Naive thymus-derived CD8-positive, alpha-beta T cell (primary cell): Measurements from ENCODE around the gene CD164. TPM values are rescaled to one million over a fixed set of nuclear protein-coding genes. Genes with fewer than 3 reads are reported as not detected.

Experiments
- ATAC-seq, 2 donors: fragments of 150-1000 bp; cut with Tn5 transposase in 1 of 2; sonication (Bioruptor Pico), chemical (Tn5 transposase) in 1 of 2; 1 replicate in 1 of 2; 2 replicates in 1 of 2; pipeline ENCODE4 v1.10.0; 2021; ENCODE audit warnings: mild to moderate bottlenecking in 2 of 2, moderate library complexity in 2 of 2
- POLR2A ChIA-PET: fragments of 350-600 bp; sonication (Branson Sonifier 250); formaldehyde crosslinking; loops from one replicate; lab custom pipeline; 2021; ENCODE audit warnings: antibody characterized with exemption; lab: Charles Lee
- DNase-seq, 10 donors: peaks; one replicate each; pipeline versions ENCODE4 v3.0.0 to v3.0.0-alpha.2; 2020 to 2022
- H3K27ac Mint-ChIP-seq, 10 donors: one replicate each; pipeline ENCODE4 v1.8.0; 2020 to 2022; ENCODE audit warnings: mild to moderate bottlenecking in 10 of 10, mixed read lengths in 10 of 10, moderate library complexity in 4 of 10, inconsistent platforms in 1 of 10
- H3K27me3 Mint-ChIP-seq, 5 donors: one replicate each; pipeline ENCODE4 v1.8.0; 2021 to 2022; ENCODE audit warnings: mixed read lengths in 5 of 5
- H3K36me3 Mint-ChIP-seq, 3 donors: one replicate each; pipeline ENCODE4 v1.8.0; 2020 to 2022; ENCODE audit warnings: mixed read lengths in 3 of 3, mild to moderate bottlenecking in 2 of 3, inconsistent platforms in 1 of 3
- H3K4me1 Mint-ChIP-seq, 4 donors: one replicate each; pipeline ENCODE4 v1.8.0; 2021 to 2022; ENCODE audit warnings: mixed read lengths in 4 of 4
- H3K4me3 Mint-ChIP-seq, 10 donors: one replicate each; pipeline ENCODE4 v1.8.0; 2020 to 2022; ENCODE audit warnings: mild to moderate bottlenecking in 10 of 10, mixed read lengths in 10 of 10, moderate library complexity in 6 of 10, inconsistent platforms in 1 of 10
- H3K9me3 Mint-ChIP-seq, 9 donors: one replicate each; pipeline ENCODE4 v1.8.0; 2020 to 2022; ENCODE audit warnings: mixed read lengths in 9 of 9, mild to moderate bottlenecking in 3 of 9, inconsistent platforms in 1 of 9, moderate library complexity in 1 of 9
- polyA plus RNA-seq, 3 donors: library from polyadenylated mRNA; unstranded; fragments of 300-500 nt; fragmentation: Illumina TruSeq; gene quantifications; one replicate each; pipeline ENCODE4 v1.2.3, GENCODE V29; 2021
- total RNA-seq, 8 experiments: library from RNA in 2 of 8; stranded (reverse) in 2 of 8; gene quantifications; one replicate each; pipeline ENCODE4 v1.2.3 and lab custom pipeline; 2021 to 2026

CD164 gene
- 100 to 1,000 TPM; 175 to 180 TPM for total RNA-seq
- polyA plus RNA-seq, result 100 to 1,000 TPM; 159 to 209 (median 198) TPM
- 157 to 224 (median 213) reads per million in 6 experiments for total RNA-seq (lab: John Stamatoyannopoulos, UW)

DNA sequence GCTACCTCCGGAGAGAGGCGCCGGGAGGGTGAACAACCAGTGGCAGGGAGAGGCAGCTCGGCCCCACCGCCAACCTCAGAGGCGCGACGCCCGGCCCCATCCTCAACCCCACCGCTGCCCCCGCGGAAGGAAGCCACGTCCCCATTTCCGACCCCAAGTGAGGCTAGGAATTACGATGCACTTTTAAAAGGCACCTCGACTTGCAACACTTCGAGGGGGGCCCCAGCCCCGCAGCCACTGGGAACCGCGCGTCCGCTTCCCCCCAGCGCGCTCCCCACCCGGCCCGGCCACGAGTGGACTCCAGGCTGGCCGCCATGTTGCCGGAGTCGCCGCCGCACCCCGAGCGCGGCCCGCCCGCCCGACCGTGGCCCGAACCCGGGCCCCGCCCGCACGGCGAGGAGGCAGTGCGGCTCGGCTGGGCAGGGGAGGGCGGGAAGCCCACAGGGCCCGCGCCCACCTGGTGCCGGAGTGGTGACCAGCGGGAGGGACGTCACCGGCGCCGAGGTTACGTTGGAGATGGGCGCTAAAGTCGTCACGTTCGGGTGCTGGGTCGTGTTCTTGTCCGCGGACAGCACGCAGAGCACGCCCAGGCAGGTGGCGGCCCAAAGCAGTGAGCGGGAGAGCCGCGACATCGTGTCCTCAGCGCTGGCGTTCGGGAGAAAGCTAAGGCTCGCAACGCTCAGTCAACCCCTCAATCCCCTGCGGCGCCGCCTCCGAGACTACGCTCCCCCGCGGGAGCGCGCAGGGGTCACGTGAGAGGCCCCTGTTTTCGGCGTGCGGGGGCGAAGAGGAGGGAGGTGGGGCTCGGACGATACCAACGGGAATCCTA lies at the start of gene CD164:
Gene CD164, minus strand, starts transcription at position 721 of the 829 bp plus-strand sequence. Its CDS starts 89 bp downstream, at position 632.
- DNase-seq, result peak; percentile 90 to 98 (median 94)
- H3K4me1 Mint-ChIP-seq, result peaks cover 21 to 65% (median 52%) of the 10 kb centered on the region in 4 donors
- no peaks in the 10 kb centered on the region for H3K27me3 Mint-ChIP-seq
- ATAC-seq, result peak; percentile 61 to 64
- H3K36me3 Mint-ChIP-seq, result peaks cover 0 to 25% (median 9%) of the 10 kb centered on the region in 3 donors
- POLR2A ChIA-PET, result interaction anchor here (0.6 to 4.6 kb wide), 38 partner anchors 9 to 1493 kb away, joined by 3 to 68 read pairs (median 4); partner anchors contain the start of genes AK9, AMD1, CDC40 and CDK19
- H3K27ac Mint-ChIP-seq, result peak within 1 kb of the TSS; percentile 94 to 100 (median 99)
- H3K4me3 Mint-ChIP-seq, result peak within 1 kb of the TSS; percentile 94 to 99 (median 98)
- H3K9me3 Mint-ChIP-seq, result no peaks in the 10 kb centered on the region

DNA sequence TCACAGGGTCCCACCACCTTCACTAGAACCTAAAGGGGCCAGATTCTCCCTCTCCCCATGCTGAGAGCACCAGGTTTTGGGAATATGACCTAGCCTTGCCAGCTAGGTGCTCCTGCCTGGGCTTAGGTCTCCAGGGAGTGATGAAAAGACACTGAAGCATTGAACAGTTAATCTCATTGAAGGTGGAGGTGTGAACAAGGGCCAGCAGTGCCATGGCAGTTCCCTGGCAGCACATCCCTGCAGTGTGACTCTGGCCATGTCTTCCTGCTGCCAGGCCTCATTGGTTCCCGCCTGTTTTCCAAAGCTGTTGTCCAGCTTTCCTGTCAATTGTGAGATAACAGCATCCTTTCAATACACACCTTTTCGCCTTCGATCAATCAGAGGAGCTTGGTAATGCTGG lies 47.2 kb upstream of the CD164 start:
- no peak overlapping the region for H3K27ac Mint-ChIP-seq

GRCh38 chr6:109428889-109429477 lies 46.7 kb upstream of the CD164 start:
- DNase-seq, result no peak
- POLR2A ChIA-PET, result no interaction called here

More for the DNA sequence above, 47.2 kb upstream of the CD164 start:
- Mint-ChIP-seq H3K27me3 (peaks cover 0 to 2% (median 0%) of the 10 kb centered on the region in 5 donors), H3K36me3 (no peaks in the 10 kb centered on the region), H3K4me1 (peaks cover 0 to 4% (median 0%) of the 10 kb centered on the region in 4 donors), H3K9me3 (no peaks in the 10 kb centered on the region), H3K4me3 (no peak overlapping the region)
- no peak for DNase-seq
- POLR2A ChIA-PET, result no interaction called here
- no peak for ATAC-seq

DNA sequence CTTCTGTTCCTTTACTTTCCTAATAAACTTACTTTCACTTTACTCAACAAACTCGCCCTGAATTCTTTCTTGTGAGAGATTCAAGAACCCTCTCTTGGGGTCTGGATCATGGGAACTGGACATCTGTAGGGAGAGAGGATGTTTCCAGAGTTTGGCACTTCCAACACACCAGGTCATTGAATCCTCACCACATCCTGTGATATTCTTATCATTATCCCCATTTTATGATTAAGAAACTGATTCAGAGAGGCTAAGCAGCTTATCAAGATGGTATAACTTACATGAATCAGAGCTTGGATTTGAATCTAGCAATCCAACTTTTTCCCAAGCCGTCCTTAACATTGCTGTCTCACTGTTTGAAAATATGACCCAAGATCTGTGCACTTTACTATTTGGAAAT lies 42.7 kb upstream of the CD164 start:
- POLR2A ChIA-PET, result no interaction called here
- peaks cover 0 to 4% (median 0%) of the 10 kb centered on the region in 4 donors for H3K4me1 Mint-ChIP-seq
- no peak overlapping the region for H3K4me3 Mint-ChIP-seq
- H3K9me3 Mint-ChIP-seq, result no peaks in the 10 kb centered on the region
- no peaks in the 10 kb centered on the region for H3K36me3 Mint-ChIP-seq
- ATAC-seq, result no peak
- H3K27me3 Mint-ChIP-seq, result peaks cover 0 to 2% (median 0%) of the 10 kb centered on the region in 5 donors
- DNase-seq, result no peak
- H3K27ac Mint-ChIP-seq, result no peak overlapping the region

More at GRCh38 chr6:109428889-109429477, 46.7 kb upstream of the CD164 start:
- no peak overlapping the region for H3K27ac Mint-ChIP-seq
- peaks cover 0 to 2% (median 0%) of the 10 kb centered on the region in 5 donors for H3K27me3 Mint-ChIP-seq
- no peaks in the 10 kb centered on the region for H3K9me3 Mint-ChIP-seq
- ATAC-seq, result no peak
- H3K4me1 Mint-ChIP-seq, result peaks cover 0 to 4% (median 0%) of the 10 kb centered on the region in 4 donors
- no peaks in the 10 kb centered on the region for H3K36me3 Mint-ChIP-seq
- H3K4me3 Mint-ChIP-seq, result no peak overlapping the region

- Mint-ChIP-seq H3K27ac (peak overlapping the region in 2 of 10 donors; percentile 16 to 54), H3K9me3 (no peaks in the 10 kb centered on the region), H3K27me3 (peaks cover 0 to 2% (median 0%) of the 10 kb centered on the region in 5 donors), H3K4me3 (no peak overlapping the region), H3K36me3 (no peaks in the 10 kb centered on the region), H3K4me1 (peaks cover 0 to 4% (median 0%) of the 10 kb centered on the region in 4 donors)
- no peak for ATAC-seq
- POLR2A ChIA-PET, result interaction anchor here (0.5 kb wide), 1 partner anchor 970 kb away, joined by 4 read pairs; no protein-coding TSS in a partner anchor
- no peak for DNase-seq
These were observed 38.9 kb upstream of the CD164 start for GRCh38 chr6:109421184-109421583.

DNA sequence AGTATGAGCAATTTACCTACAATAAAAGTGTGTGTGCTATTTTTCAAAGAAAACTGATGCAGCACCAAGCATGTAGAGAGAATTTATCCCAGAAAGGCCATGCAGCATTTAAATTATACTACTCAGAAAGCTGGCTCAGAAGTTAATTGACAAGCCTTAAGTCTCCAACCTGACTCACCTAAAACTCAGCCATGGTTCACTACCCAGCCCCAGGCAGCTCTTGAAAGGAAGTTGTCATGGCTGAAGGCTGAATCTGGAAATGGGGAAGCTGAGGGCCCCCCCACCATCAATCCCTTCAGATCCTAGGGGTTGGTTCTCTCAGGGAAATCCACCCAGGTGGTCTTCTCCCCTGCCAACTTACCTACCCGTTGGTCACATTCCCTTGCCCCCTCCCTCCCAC lies 38.5 kb upstream of the CD164 start:
- DNase-seq (no peak), ATAC-seq (no peak)
- Mint-ChIP-seq H3K27me3 (peaks cover 0 to 2% (median 0%) of the 10 kb centered on the region in 5 donors), H3K36me3 (no peaks in the 10 kb centered on the region), H3K9me3 (no peaks in the 10 kb centered on the region), H3K27ac (peak overlapping the region in 1 of 10 donors; percentile 16), H3K4me3 (no peak overlapping the region), H3K4me1 (peaks cover 0 to 4% (median 0%) of the 10 kb centered on the region in 4 donors)
- POLR2A ChIA-PET, result interaction anchor here (0.5 kb wide), 1 partner anchor 970 kb away, joined by 4 read pairs; no protein-coding TSS in a partner anchor

GRCh38 chr6:109417646-109418045 lies 35.4 kb upstream of the CD164 start:
- no peaks in the 10 kb centered on the region for H3K27me3 Mint-ChIP-seq
- H3K27ac Mint-ChIP-seq, result no peak overlapping the region
- no peak overlapping the region for H3K4me3 Mint-ChIP-seq
- no peak for DNase-seq
- POLR2A ChIA-PET, result no interaction called here
- no peaks in the 10 kb centered on the region for H3K4me1 Mint-ChIP-seq
- H3K36me3 Mint-ChIP-seq, result no peaks in the 10 kb centered on the region
- ATAC-seq, result no peak
- no peaks in the 10 kb centered on the region for H3K9me3 Mint-ChIP-seq

DNA sequence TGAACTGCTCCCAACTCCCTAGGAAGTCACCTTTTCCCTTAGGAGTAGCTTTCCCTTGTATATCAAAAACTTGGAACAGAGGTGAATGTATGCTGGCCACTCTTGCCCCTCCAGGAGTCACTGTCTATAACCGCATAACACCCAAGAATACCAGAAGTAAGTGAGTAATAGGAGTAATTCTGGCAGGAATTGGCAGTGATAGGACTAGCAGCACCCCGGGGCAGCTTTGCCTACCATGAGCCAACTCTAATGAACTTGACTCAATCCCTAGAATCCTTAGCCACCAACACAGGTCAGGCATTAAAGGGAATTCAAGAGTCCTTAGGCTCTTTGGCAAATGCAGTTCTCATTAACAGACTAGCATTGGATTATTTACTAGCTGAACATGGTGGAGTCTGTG lies 28.8 kb upstream of the CD164 start:
- peaks cover 0 to 2% (median 0%) of the 10 kb centered on the region in 5 donors for H3K27me3 Mint-ChIP-seq
- H3K36me3 Mint-ChIP-seq, result no peaks in the 10 kb centered on the region
- POLR2A ChIA-PET, result no interaction called here
- no peak overlapping the region for H3K27ac Mint-ChIP-seq
- DNase-seq (no peak), ATAC-seq (no peak)
- H3K4me3 Mint-ChIP-seq, result no peak overlapping the region
- peaks cover 0 to 5% (median 0%) of the 10 kb centered on the region in 9 donors for H3K9me3 Mint-ChIP-seq
- H3K4me1 Mint-ChIP-seq, result no peaks in the 10 kb centered on the region

DNA sequence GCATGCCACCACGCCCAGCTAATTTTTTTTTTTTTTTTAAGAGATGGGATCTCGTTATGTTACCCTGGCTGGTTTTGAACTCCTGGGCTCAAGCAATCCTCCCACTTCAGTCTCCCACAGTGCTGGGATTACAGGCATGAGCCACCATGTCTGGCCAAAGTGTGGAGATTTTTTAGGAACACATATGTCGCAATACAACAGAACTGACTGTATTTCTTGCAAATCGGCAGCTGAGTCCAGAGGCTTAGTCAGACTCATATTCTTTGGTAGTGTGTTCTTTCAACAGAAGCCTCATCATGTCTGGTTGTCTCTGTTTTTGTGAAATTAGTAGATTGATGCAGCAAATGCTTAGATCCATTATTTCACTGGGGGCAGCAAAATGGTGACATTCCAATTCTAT lies 23.9 kb upstream of the CD164 start:
- no peaks in the 10 kb centered on the region for H3K4me1 Mint-ChIP-seq
- POLR2A ChIA-PET, result no interaction called here
- no peak for ATAC-seq
- DNase-seq, result no peak
- no peak overlapping the region for H3K27ac Mint-ChIP-seq
- H3K9me3 Mint-ChIP-seq, result peaks cover 0 to 5% (median 0%) of the 10 kb centered on the region in 9 donors
- peaks cover 0 to 2% (median 0%) of the 10 kb centered on the region in 5 donors for H3K27me3 Mint-ChIP-seq
- H3K4me3 Mint-ChIP-seq, result no peak overlapping the region
- no peaks in the 10 kb centered on the region for H3K36me3 Mint-ChIP-seq

DNA sequence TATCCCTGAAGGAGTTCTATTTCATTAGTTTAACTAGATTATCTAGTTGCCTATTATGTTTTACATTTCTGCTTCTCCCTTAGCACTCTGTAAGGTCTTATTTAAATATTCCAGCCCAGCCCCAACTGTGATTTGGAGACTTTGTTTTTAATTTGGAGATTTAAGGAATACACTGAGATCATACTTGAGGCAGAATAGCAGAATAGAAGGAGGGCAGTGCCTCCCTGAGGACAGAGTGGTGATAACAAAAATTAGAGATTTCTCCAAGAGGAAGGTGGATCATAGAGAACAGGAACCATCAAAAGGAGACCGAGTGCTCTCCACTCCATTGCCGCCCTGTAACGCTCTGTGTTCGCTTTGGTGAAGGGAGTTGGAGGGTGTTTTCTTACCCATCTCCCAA lies 14.8 kb upstream of the CD164 start:
- no peak for DNase-seq
- H3K27me3 Mint-ChIP-seq, result no peaks in the 10 kb centered on the region
- H3K9me3 Mint-ChIP-seq, result no peaks in the 10 kb centered on the region
- H3K4me1 Mint-ChIP-seq, result peaks cover 0 to 6% (median 3%) of the 10 kb centered on the region in 4 donors
- ATAC-seq, result no peak
- POLR2A ChIA-PET, result no interaction called here
- no peak overlapping the region for H3K27ac Mint-ChIP-seq
- H3K36me3 Mint-ChIP-seq, result peaks cover 0 to 2% (median 0%) of the 10 kb centered on the region in 3 donors
- no peak overlapping the region for H3K4me3 Mint-ChIP-seq

DNA sequence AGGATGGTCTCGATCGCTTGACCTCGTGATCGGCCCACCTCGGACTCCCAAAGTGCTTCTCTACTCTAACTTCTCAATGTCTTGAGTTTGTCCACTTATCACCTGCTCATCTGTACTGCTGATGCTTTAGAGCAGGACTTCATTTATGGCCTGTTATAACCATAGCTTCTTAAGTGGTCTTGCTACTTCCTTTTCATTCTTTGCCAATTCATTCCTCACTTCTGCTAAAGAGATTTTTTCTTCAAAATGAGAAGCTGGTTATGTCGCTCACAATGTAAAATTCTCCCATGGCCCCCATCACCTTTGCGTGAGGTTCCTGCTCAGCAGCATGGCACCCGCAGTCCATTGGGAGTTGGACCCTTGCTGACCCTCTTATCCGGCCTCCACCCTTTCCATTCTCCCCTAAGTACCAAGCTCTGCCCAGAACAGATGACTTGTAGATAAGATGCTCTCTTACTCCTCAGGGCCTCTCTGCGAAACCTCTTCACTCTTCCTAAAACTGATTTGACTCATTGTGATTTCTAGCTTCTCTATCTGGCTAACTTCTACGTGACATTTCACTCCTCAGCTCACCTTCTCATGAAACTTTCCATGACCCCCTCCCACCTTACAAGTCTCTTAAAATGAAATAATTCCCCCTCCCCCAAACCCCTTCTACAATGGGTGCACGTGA lies 13.9 kb upstream of the CD164 start:
- no peak for ATAC-seq
- POLR2A ChIA-PET, result no interaction called here
- H3K4me3 Mint-ChIP-seq, result no peak overlapping the region
- peaks cover 2 to 12% (median 6%) of the 10 kb centered on the region in 4 donors for H3K4me1 Mint-ChIP-seq
- H3K27ac Mint-ChIP-seq, result no peak overlapping the region
- H3K36me3 Mint-ChIP-seq, result peaks cover 0 to 2% (median 0%) of the 10 kb centered on the region in 3 donors
- H3K9me3 Mint-ChIP-seq, result no peaks in the 10 kb centered on the region
- no peak for DNase-seq
- no peaks in the 10 kb centered on the region for H3K27me3 Mint-ChIP-seq

DNA sequence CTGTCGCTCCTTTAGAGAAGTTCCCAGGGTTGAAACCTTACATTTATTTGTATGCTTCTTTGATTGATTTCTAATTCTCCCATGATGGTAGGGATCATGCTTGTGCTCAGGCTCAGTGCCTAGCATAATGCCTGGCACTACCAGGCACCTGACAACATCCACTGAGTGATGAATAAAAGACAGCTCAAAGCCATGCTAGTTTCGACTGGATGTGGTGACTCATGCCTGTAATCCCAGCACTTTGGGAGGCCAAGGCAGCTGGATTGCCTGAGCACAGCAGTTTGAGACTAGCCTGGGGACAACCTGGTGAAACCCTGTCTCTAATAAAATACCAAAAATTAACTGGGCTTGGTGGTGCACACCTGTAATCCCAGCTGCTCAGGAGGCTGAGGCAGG lies 11.6 kb upstream of the CD164 start:
- no peak for ATAC-seq
- DNase-seq, result no peak
- Mint-ChIP-seq H3K36me3 (peaks cover 0 to 2% (median 0%) of the 10 kb centered on the region in 3 donors), H3K27me3 (no peaks in the 10 kb centered on the region), H3K4me1 (peaks cover 7 to 20% (median 13%) of the 10 kb centered on the region in 4 donors), H3K4me3 (no peak overlapping the region), H3K9me3 (no peaks in the 10 kb centered on the region), H3K27ac (no peak overlapping the region)
- POLR2A ChIA-PET, result no interaction called here
